NCI-H128 (cell line): ENCODE data around the gene CCL17.

ENCODE experiments used
- DNase-seq: peaks from one replicate; lab custom pipeline; 2025; ENCODE audit not compliant: unreplicated experiment; lab: John Stamatoyannopoulos, UW

The CCL17 gene

DNA sequence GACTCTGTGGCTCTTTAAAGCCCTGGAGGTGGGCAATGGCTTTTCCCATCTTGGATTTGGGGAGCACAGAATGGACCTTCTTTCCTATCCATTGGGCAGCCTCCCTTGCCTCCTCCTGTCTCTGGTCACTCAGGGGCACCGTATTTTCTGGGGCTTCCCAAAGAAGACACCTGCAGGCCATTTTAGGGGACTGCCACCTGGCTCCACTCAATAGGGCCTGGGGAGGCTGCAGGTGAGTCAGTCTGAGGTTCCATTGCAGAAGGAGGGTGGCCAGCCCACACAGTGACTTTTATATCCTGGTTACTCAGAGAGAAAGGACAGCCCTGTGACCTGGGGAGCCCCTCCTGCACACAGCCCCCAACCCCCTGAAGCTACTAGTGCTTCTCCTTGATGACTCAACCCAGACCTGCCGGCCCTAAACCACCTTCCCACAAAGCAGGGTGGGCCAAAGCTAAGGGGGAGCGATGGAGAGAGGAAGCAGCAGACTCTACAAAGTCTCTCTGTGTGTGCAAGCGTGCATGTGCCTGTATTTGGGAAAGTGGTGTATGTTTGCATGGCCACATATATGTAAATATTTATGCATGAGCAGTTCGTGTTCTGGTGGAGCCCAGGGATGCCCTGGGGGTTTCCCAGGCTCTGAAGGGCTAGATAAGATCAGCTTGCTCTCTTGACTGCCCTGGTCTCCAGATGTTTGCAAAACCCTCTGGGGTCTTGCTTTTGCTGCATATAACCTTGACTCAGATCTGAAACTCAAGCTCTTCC is 27.3 kb upstream of the CCL17 start:
- no peak for DNase-seq

DNA sequence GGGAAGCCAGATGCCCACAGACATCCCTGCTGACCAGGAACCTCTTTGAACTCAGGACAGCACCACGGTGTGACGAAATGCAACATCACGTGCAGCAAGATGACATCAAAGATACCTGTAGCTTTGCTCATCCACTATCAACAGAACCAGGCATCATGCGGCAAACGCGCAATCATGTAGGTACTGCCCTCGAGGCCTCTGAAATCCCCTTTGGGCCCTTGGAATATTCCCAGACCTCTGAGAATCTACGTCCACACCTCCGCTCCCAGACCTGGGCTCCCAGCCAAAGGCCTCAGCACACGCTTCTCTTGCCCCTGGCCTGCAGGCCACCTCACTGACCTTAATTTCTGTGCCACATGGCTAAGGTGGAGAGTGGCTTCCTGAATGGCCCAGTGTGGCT is 25.0 kb upstream of the CCL17 start:
- DNase-seq = no peak

DNA sequence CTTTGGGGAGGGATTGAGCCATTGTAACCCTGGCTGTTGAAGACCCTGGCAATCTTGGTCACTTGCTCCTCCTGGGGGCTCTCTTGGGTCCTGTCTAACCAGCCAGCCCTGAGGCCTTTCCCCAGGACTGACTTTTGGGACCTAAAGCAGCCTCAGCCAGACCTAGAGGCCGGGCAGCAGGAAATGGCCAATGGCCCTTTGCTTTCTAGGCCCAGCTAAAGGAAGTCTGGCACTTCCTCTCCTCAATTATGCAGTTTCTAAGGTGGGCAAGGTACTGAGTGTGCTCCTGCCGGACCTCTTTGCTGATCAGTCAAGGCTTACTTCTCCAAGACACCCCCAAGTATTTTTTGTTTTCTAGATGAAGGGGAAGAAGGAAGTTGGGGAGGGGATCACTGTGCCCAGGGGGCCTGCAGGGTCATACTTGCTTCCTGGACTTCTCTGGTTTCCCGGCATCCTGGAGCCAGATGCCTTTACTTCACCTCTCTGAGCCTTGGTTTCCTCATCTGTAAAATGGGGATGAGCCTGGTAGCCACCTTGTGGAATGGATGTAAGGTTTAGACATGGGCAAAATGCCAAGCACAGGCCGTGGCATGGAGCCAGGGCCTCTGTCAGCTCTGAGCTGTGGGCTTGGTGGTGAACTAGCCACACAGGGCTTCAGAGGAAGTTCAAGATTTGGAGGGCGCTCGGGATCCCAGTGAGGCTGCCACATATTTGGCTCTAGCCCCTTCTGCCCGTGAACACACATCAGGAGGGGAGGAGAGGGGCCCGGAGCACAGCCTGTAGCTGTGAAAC is 23.7 kb upstream of the CCL17 start:
- DNase-seq = no peak

- DNase-seq = no peak
Measured at GRCh38 chr16:57381791-57382534, 22.6 kb upstream of the CCL17 start.

GRCh38 chr16:57382535-57383275 is 21.9 kb upstream of the CCL17 start:
- no peak for DNase-seq

DNA sequence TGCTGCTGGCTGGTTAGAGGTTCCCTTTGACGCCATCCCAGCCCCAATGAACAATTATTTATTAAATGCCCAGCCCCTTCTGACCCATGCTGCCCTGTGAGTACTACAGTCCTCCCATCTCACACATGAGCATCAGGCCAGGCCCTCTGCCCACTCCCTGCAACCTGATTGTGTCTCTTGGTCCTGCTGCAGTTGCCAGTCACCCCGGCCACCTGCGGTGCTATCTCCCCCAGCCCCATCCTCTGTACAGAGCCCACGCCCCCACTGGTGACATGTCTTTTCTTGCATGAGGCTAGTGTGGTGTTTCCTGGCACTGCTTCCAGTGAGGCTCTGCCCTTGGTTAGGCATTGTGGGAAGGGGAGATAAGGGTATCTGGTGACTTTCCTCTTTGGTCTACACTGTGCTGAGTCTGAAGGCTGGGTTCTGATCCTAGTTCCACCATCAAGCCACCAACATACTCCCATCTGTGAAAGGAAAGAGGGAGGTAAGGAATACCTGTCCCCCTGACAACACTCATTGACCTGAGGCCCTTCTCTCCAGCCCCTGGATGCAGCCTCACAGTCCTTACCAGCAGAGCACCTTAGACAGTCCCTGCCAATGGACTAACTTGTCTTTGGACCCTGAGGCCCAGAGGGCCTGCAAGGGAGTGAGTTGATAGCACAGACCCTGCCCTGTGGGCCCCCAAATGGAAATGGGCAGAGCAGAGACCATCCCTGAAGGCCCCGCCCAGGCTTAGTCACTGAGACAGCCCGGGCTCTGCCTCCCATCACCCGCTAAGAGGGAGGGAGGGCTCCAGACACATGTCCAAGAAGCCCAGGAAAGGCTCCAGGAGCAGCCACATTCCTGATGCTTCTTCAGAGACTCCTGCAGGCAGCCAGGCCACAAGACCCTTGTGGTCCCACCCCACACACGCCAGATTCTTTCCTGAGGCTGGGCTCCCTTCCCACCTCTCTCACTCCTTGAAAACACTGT is 21.0 kb upstream of the CCL17 start:
- no peak for DNase-seq

DNA sequence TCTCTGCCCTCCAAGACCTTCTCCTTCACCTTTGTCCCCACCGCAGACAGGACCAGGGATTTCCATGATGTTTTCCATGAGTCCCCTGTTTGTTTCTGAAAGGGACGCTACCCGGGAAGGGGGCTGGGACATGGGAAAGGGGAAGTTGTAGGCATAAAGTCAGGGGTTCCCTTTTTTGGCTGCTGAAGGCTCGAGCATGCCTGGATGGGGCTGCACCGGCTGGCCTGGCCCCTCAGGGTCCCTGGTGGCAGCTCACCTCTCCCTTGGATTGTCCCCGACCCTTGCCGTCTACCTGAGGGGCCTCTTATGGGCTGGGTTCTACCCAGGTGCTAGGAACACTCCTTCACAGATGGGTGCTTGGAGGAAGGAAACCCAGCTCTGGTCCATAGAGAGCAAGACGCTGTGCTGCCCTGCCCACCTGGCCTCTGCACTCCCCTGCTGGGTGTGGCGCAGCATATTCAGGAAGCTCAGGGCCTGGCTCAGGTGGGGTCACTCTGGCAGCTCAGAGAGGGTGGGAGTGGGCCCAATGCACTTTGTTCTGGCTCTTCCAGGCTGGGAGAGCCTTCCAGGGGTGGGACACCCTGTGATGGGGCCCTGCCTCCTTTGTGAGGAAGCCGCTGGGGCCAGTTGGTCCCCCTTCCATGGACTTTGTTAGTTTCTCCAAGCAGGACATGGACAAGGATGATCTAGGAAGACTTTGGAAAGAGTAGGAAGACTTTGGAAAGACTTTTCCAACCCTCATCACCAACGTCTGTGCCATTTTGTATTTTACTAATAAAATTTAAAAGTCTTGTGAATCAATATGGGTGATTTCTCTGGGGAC is 20.1 kb upstream of the CCL17 start:
- no peak for DNase-seq

GRCh38 chr16:57385083-57385482 is 19.5 kb upstream of the CCL17 start:
- no peak for DNase-seq

- no peak for DNase-seq
Measured at GRCh38 chr16:57386381-57386951, 18.1 kb upstream of the CCL17 start.

GRCh38 chr16:57387598-57388354 is 16.8 kb upstream of the CCL17 start:
- no peak for DNase-seq

GRCh38 chr16:57388359-57389086 is 16.0 kb upstream of the CCL17 start:
- no peak for DNase-seq

GRCh38 chr16:57389087-57389468 is 15.5 kb upstream of the CCL17 start:
- DNase-seq = no peak

DNA sequence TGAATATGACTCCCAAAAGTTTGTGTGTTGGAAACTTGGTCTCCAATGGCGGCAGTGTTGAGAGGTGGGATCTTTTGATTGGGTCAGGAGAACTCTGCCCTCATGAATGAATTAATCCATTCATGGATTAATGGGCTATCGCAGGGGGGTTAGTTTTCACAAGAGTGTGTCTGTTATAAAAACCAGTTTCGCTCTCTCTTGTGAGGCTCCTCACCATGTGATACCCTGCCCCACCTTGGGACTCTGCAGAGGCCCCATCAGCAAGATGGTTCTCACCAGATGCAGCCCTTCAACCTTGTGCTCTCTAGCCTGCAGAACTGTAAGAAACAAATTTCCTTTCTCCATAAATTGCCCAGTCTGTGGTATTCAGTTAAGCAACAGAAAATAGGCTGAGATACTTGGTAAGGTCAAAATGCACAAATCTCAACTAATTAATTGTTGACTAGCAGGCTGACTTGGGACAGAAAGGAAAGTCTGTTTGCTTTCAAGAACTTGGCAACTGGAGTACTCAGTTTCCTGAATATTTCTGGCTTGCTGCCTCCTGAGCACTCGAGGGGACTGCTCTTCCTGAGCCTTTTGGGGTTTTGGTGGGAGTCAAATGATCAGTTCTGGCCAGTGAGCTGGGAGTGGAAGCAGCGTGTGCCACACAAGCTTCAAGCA is 13.8 kb upstream of the CCL17 start:
- DNase-seq = no peak

GRCh38 chr16:57391300-57391699 is 13.3 kb upstream of the CCL17 start:
- DNase-seq = no peak

- no peak for DNase-seq
Measured at GRCh38 chr16:57391708-57392107, 12.9 kb upstream of the CCL17 start.

- no peak for DNase-seq
Measured at GRCh38 chr16:57392694-57393093, 11.9 kb upstream of the CCL17 start.

DNA sequence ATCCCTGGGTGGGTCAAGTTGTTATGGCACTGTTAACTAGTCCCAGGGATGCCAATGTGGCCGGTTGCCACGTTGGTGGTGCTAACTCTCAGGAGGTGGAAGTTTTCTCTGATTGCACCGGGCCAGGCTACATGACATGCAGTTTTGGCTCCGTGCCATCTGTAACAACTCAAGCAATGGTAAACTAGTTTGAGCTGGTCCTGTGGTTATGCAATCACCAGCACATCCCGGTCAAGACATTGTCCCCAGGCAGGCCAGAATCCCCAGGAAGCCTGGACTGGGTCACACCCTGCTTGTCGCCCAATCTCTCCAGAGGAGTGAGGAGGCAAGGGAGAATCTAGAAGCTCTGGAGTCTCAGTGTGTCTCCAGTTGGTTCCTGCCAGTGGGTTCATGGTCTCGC is 10.1 kb upstream of the CCL17 start:
- DNase-seq = no peak
